Myocyte (in vitro differentiated cells): ENCODE results near the gene BCL11A. TPM values are rescaled to one million over a fixed set of nuclear protein-coding genes. Genes with fewer than 3 reads are reported as not detected.

ENCODE experiments used
- DNase-seq: peaks from one replicate; pipeline ENCODE4 v3.0.0-alpha.2; 2012; ENCODE audit warnings: low read depth
- total RNA-seq: library from RNA; depleted of rRNA; stranded (reverse); fragments of >200 nt; gene quantifications from 2 replicates; pipeline ENCODE4 v1.2.3, GENCODE V29; 2014

BCL11A gene
- total RNA-seq, 1 donor from 2014 or later, result 0.11 TPM

DNA sequence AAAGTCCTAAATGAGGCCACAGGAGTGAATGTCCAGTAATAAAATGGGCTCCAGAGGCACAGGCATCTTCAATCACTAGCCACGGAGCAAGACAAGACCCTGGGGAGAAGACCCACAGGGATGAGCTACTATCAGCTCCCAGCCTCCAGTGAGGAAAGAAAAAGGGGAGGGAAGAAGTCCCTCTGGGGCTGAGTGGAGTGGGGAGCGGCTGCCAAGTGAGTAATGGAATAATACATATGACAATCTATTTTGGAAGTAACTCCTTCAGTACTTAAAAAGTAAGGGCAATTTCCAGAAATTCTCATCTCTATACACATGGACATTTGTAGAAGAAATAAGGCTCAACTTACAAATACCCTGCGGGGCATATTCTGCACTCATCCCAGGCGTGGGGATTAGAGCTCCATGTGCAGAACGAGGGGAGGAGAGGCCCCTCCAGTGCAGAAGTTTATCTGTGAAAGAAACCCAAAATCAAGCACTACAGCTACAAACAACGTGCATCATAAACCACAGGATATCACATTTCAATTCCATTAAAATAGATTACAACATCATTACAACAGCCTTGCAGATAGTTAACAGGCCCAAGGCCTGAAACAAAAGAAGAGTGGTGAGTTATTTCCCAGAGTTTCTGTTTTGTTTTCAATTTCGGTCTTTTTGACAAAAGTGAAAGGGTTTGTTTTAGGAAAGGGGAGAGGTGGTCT, 84.9 kb downstream of the BCL11A start:
- DNase-seq, result no peak

DNA sequence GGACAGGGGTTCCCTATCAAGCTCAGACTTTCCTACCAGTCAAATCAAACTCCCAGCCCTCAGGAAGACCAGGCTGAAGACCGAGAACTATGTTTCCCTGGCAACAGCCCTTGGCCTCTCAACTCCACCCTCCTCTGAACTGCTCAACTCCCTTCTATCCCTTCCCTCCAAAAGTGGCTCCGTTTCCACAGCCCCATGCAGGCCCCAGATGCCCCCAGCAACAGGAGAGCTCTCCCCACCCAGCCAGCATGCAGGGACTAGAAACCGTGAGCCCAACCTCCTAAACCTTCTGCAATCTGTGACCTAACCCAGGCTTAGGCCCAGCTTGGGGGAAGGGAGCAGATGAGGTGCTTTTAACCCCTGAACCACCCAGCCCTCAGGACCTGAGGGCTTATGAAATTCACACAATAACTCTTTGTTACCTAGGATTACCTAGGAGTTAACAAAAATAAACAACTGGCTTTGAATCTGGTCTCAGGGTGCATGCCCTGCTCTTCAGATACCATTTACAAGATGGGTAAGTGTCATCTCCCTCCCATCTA, 87.2 kb downstream of the BCL11A start:
- no peak for DNase-seq

DNA sequence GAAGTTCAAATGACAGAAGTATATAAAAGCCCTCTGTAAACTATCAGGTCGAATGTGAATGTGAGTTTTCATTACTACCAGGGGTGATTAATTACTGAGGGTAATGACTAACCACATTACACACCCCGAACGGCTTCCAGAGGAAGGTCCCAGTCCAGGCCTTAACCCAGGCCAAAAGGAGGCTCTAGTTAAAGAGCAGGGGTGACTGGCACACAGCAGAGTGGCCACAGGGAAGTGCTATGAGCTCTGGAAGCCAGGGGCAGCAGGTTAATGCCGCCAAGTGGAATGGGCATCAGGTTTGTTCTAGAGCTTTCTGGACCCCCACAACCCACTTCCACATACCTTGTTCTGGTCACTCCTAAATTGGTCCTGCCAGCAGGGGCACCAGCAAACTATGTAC, 87.7 kb downstream of the BCL11A start:
- DNase-seq, result no peak

DNA sequence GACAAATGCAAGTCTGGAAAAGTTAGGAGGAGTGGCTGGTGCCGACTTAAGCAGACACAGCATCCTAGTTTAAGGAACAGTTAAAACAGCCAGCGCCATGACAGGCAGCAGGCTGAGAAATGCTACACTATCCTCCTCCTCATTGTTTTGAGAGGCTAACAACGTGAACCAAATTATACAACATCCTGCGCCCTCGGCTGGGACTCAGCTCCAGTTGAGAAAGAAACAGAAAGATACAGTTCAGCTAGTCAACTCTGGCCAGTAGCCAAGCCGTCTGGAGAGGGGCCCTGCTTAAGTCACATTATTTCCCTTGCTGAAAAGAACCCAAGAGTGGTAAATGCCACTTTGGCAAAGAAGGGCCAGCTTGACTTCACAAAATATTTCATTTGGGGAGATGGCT, 90.2 kb downstream of the BCL11A start:
- no peak for DNase-seq

DNA sequence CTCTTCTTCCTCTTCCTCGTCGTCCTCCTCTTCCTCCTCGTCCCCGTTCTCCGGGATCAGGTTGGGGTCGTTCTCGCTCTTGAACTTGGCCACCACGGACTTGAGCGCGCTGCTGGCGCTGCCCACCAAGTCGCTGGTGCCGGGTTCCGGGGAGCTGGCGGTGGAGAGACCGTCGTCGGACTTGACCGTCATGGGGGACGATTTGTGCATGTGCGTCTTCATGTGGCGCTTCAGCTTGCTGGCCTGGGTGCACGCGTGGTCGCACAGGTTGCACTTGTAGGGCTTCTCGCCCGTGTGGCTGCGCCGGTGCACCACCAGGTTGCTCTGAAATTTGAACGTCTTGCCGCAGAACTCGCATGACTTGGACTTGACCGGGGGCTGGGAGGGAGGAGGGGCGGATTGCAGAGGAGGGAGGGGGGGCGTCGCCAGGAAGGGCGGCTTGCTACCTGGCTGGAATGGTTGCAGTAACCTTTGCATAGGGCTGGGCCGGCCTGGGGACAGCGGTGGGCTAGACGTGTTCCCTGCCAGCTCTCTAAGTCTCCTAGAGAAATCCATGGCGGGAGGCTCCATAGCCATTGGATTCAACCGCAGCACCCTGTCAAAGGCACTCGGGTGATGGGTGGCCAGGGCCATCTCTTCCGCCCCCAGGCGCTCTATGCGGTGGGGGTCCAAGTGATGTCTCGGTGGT, 91.9 kb downstream of the BCL11A start:
- DNase-seq, result no peak

DNA sequence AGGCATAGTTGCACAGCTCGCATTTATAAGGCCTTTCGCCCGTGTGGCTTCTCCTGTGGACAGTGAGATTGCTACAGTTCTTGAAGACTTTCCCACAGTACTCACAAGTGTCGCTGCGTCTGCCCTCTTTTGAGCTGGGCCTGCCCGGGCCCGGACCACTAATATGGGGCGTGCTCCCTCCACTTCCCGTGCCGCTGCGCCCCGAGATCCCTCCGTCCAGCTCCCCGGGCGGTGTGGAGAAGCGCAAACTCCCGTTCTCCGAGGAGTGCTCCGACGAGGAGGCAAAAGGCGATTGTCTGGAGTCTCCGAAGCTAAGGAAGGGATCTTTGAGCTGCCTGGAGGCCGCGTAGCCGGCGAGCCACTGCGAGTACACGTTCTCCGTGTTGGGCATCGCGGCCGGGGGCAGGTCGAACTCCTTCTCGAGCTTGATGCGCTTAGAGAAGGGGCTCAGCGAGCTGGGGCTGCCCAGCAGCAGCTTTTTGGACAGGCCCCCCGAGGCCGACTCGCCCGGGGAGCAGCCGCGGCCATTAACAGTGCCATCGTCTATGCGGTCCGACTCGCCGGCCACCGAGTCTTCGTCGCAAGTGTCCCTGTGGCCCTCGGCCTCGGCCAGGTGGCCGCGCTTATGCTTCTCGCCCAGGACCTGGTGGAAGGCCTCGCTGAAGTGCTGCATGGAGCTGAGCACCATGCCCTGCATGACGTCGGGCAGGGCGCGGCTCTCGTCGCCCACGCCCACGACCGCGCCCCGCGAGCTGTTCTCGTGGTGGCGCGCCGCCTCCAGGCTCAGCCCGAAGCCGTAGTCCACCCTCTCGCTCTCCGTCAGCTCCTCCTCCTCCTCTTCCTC, 92.7 kb downstream of the BCL11A start:
- DNase-seq, result no peak

DNA sequence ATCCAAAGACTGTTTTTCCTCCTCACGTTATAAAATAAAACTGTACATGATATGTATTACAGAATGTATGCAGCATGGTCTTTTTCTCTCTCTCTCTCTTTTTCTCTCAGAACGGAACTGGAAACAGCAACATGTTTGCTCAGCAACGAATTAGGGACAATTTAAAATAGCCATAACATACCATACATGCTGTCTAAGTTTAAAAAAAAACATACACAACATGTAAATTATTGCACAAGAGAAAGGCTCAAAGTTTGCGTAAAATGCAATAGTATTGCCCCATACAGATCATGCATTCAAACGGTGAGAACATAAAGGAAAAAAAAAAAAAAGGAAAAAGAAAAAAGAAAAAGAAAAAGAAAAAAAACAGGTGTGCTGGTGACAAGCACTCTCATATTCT, 93.6 kb downstream of the BCL11A start:
- DNase-seq, result no peak

DNA sequence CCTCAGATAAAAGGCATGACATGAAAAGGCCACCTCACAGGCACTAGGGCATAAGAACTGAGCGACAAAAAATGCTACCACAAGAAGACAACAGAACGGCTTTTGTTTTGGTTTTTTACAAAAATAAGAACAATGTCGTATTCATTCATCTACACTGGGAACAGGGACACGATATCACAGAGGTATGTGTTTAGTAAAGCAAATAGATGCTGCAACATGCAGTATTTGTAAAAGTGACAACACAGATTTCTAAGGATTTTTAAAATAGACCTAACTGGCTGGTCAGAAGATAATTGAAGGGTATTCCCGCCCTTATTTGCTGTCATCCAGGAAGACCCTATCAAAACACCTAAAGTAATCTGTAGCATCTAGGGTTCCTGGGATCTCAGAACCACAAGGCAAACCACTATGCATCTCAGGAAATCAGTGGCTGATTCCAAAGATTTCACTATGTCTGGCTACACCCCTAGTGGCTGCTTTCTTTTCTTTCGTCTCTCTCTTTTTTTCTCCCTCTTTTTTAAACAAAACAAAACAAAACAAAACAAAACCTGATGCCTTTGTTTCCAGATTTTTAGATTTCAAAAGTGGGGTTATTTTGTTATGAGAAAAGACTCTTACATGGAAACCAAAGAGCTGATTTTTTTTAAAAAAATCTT, 97.2 kb downstream of the BCL11A start:
- no peak for DNase-seq

DNA sequence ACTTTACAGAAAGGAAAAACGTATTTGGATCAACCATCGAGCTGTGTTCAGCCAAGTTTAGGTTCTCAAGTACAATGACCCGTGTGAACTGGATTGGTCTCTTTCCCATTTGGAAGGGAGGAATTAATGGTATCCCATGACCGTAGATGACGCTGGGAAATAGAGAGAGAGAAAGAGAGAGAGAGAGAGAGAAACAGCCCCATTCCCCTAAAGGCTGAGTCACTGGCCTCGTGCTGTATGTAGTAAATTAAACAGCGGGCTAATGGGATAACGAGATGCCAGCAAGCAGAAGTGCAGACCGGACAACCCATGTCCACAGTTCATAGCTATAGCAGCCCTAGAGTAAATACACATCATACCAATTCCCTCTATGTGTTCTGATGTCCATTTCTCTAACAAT, 99.6 kb downstream of the BCL11A start:
- no peak for DNase-seq

DNA sequence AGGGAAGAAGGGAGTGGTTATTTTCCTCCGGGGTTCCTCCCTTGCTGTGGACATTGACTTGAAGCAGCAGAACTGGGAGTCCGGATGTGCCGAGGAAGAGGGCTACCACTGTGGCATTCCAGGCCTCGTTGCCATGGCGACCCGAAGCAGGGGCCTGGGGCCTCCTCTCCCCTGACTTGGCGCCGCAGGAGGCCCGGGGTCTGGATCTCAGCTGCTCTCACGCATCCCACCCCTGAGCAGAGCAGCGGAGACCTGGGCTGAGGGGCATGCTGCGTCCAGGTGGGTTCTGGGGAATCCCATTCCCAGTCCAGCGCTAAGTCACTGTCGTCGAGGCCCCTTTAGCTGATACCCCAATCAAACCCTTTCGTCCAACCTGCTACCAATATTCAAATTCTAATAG, 100.2 kb downstream of the BCL11A start:
- DNase-seq, result no peak

DNA sequence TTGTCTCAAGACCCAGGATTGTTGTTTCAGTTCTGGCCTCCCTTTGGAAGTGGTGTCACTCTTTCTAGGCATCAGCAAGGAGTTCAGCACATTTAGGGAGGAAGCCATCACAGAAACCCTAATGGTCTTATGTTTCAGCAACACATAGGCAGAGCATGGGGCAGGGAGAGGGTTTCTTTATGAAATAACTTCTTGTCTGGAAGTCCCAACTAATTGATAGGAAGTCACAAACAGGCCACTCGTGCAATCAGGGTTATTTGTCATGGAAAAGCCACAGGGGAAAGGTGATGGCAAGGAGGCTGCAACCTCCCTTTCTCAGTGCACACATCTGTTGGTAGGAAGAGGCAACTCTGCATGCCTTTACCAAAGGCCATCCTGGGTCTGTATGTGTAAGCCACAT, 103.0 kb downstream of the BCL11A start:
- no peak for DNase-seq

DNA sequence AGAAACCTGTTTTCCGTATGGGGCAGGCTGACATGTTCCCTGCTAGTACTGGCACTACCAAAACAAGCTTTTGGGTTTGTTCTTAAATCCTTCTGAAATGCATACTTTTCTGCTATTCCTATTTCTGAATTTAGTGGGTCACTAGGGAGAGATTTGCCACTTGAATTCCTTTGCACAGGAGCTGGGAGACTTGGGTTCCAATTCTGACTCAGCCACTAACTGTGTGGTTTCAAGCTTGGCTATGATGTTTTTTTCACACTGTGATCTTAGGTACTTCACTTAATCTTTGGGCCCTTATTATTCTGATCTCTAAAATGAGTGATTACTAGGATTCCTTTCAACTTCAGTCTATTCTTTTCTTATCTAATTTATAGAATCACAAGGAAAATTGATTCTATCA, 105.5 kb downstream of the BCL11A start:
- DNase-seq, result no peak

DNA sequence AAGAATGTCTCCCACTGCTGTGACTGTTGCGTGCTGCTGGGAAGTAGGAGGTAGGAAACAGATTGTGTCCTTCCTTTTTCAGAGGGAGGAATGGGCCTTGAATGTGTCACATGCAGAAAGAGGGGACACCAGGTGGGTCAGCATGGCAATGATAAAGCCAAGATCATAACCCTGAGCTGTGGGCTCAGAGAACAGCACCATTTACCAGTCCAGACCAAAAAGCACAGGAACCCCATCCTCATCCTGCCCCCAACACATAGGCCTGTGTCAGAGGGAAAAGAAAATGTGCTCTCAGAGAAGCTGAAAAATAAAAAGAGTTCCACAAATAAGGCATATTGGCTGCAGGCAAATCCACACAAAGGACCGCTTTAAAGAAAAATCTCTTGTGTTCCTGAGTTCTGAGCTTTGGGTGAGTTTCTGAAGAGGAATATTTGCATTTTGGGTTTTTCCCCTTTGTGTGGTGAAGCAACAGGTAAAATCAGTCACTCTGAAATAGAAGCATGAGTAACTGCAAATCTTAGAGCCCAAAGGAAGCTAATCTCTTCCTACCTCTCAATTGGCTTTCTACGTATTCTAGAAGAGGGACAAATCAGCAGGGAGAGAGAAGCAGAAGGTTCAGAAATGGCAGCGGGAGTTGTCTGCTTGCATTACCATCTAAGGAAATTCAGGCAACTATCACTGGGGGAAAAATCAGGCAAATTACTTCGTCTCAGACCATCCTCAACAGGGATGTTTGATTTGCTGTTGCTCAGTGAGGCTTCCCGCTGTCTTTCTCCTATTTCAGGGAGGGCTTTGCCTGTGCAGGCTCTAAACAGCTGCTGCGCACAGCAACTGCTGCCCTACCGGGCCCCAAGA, 106.8 kb downstream of the BCL11A start:
- DNase-seq, result no peak

DNA sequence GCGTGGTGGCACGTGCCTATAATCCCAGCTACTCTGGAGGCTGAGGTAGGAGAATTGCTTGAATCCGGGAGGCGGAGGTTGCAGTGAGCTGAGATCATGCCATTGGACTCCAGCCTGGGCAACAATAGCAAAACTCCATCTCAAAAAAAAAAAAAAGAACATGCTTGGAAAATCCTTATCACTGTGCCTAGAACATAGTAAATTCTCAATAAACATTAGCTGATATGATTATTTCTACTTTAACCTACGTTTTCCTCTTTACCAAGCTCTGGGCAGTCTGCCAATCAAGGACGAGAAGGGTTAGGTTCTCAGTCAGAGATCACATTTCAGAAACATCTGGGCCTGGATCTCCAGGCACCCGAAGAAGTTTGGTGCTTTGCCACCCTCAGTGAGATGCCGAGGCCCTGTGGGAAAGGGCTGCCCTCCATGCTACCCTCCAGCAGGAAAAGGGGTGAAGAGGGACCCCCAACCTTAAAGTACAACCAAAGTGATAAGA, 107.7 kb downstream of the BCL11A start:
- DNase-seq, result no peak

DNA sequence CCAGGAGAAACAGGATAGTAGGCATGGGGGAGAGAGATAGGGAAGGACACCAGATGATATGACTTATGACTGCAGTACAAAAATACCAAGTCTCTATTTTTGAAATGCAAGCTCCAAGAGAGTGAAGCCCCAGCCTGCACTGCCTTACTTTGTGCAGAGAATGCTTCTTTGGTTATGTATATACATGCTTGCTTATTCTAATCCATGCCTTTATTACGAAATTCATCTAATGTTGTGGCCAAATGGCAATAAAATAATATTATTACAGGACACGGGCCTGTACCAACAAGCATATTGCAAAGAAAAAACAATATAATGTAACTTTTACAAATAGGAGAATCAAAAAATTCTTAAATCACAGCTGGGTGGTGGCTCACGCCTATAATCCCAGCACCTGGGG, 110.8 kb downstream of the BCL11A start:
- DNase-seq, result no peak

DNA sequence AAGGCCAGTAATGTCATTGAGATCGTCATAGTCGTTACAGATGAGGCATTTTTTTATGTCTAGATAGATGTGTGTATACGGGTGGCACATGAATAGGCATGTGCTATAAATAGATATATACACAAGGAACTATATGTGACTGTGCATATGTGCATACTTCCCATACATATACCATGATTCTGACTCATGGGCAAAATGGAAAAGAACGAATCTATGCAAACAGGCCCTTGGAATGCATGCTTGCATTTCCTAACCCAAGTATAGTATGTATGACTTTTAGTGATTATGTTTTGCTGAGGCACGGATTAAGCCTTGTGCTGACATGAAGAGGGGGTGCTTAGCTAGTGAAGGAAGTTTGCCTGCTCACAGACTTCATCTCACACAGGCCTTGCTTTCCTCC, 111.7 kb downstream of the BCL11A start:
- DNase-seq, result no peak

DNA sequence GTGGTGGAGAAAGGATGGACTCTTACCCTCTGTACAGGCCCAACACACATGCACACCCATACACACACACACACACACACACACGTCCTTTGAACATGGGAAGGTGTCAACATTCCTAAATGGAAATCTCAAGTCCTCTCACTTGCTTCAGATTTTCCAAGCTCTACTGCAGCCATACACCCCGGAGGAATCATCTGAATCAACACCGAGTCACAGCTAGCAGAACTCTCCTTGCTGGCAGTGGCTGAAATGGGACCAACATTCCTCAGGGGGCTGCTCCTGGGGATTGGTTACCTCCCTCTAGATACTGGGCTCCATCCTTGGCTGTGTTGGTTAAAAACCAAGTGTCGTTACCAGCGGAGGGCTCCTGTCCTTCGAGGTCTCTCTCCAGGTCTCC, 112.7 kb downstream of the BCL11A start:
- DNase-seq, result no peak

DNA sequence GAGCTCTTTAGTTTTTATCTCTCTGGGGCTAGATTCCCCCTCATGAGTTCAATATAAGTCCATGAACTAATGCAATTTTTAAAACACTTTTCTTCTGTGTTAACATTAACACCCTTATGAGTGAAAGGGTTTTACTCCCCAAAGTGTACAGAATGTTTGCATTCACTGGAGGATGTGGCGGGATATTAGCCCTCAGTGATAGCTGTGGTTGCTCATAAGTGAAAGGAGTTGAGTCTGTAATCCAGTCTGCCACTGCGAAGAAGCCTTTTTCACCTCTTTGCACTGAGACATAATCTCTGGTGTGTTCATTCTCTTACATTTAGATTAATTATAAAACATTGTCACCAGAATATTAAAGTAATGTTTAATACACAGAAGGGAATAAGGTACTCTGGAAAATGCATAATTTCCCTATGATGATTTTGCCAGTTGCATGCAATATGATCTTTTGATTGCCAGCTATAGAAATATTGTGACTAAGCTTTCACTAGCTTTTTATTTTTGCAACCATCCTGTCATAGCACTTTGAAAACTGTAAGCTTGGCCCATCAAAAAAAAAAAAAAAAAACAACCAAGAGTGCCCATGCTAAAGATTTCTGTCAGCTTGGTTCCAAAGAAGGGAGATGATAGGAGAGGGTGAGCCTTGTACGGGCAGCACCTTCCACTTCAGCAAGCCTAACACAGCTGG, 113.2 kb downstream of the BCL11A start:
- no peak for DNase-seq

DNA sequence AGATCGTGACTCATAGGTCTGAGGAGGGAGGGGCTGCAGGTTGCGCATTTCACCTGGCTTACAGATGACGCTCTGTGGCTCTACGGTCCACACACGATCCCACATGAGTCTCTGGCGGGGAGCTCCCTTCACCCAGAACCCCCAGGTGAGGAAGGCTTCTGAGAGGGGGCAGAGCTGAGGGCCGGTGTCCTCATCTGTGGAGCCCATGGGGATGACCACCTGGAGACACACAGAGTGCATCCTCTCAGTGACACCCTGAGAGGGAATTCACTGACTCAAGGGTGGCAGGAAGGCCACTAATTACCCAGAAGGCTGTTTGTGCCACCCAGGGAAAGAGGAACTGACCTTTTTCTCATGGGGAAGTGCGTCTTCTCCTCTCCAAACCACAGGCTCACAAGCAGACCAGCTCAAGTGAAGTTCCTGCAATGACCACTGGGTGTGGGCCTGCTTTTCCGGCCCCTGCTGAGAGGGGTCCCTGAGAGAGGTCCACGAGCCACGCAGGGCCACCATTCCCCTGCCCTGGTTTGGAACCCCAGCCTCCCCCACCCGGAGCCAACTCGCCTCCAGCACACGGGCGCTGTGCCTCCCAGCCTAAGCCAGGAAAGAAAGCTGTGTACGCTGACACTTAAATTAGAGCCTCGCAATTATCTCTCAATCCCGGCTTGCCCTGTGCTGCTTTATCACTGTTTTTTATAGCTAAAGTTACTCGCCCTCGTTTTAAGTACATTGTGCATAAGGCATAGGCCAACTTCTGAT, 114.1 kb downstream of the BCL11A start:
- no peak for DNase-seq
